Measurements from ENCODE around the gene SSH2.
A peak's percentile ranks its signal among the peaks of the same experiment; 100 is the strongest.
"Not testable (repeated sequence)": the region's sequence is repeated elsewhere in the genome, so short reads cannot be mapped to it uniquely, and the experiment has no call there.

Gene SSH2

GRCh38 chr17:29653995-29654714, 275.9 kb downstream of the SSH2 start:
- no peak for DNase-seq

- DNase-seq = no peak
These were observed 277.1 kb downstream of the SSH2 start for GRCh38 chr17:29652976-29653375.

- not testable (repeated sequence) for DNase-seq
These were observed 278.1 kb downstream of the SSH2 start for GRCh38 chr17:29651913-29652312.

- DNase-seq = no peak
These were observed 279.6 kb downstream of the SSH2 start for GRCh38 chr17:29650396-29650795.

- no peak for DNase-seq
These were observed 280.7 kb downstream of the SSH2 start for GRCh38 chr17:29649359-29649758.

- no peak for DNase-seq
These were observed 282.0 kb downstream of the SSH2 start for GRCh38 chr17:29648005-29648404.

GRCh38 chr17:29645515-29646051, 284.4 kb downstream of the SSH2 start:
- no peak for DNase-seq

GRCh38 chr17:29643817-29644160, 286.2 kb downstream of the SSH2 start:
- DNase-seq = no peak

GRCh38 chr17:29642171-29642611, 287.8 kb downstream of the SSH2 start:
- no peak for DNase-seq

- no peak for DNase-seq
These were observed 288.9 kb downstream of the SSH2 start for GRCh38 chr17:29640981-29641642.

GRCh38 chr17:29640413-29640812, 289.6 kb downstream of the SSH2 start:
- no peak for DNase-seq

GRCh38 chr17:29633886-29634285, 296.1 kb downstream of the SSH2 start:
- no peak for DNase-seq

- DNase-seq = no peak
These were observed 299.3 kb downstream of the SSH2 start for GRCh38 chr17:29630630-29631193.

GRCh38 chr17:29629839-29630238, 300.2 kb downstream of the SSH2 start:
- no peak for DNase-seq

GRCh38 chr17:29628644-29629043, 301.4 kb downstream of the SSH2 start:
- DNase-seq = no peak

GRCh38 chr17:29627951-29628350, 302.1 kb downstream of the SSH2 start:
- no peak for DNase-seq

GRCh38 chr17:29625037-29625750, 304.8 kb downstream of the SSH2 start:
- DNase-seq = no peak

GRCh38 chr17:29624586-29624985, 305.4 kb downstream of the SSH2 start:
- DNase-seq = no peak

GRCh38 chr17:29623283-29623647, 306.8 kb downstream of the SSH2 start:
- no peak for DNase-seq

- DNase-seq = peak; percentile 80
These were observed 307.4 kb downstream of the SSH2 start, which contains the start of gene CORO6 for GRCh38 chr17:29622337-29623282. TSS of gene CORO6 (minus strand) at chr17:29622912. CDS start at chr17:29621421, 1,491 bp downstream.

GRCh38 chr17:29621751-29622194, 308.3 kb downstream of the SSH2 start:
- no peak for DNase-seq

Measured in activated T-cell treated with anti-CD3 and anti-CD28 coated beads, Interleukin-2, amount 50 U/mL, for 1 hour (primary cell).